Type B pancreatic cell (in vitro differentiated cells): ENCODE measurements around the gene PRELP. TPM values are rescaled to one million over a fixed set of nuclear protein-coding genes. Genes with fewer than 3 reads are reported as not detected.

Experiments
- DNase-seq: peaks from one replicate; pipeline ENCODE4 v3.0.0; 2021; ENCODE audit warnings: mixed read lengths; ENCODE audit not compliant: unreplicated experiment; ENCODE audit errors: extremely low spot score
- H3K27ac Mint-ChIP-seq: 2 replicates; pipeline ENCODE4 v1.8.0; 2021; ENCODE audit warnings: mild to moderate bottlenecking, mixed read lengths
- H3K27me3 Mint-ChIP-seq: 2 replicates; pipeline ENCODE4 v1.8.0; 2021; ENCODE audit warnings: mixed read lengths
- H3K36me3 Mint-ChIP-seq: 2 replicates; pipeline ENCODE4 v1.8.0; 2021; ENCODE audit warnings: mixed read lengths
- H3K4me1 Mint-ChIP-seq: one replicate; pipeline ENCODE4 v1.8.0; 2021; ENCODE audit warnings: mixed read lengths; ENCODE audit not compliant: unreplicated experiment
- H3K4me3 Mint-ChIP-seq: 2 replicates; pipeline ENCODE4 v1.8.0; 2021; ENCODE audit warnings: mild to moderate bottlenecking, mixed read lengths
- H3K9me3 Mint-ChIP-seq: 2 replicates; pipeline ENCODE4 v1.8.0; 2021; ENCODE audit warnings: mixed read lengths
- CTCF ChIP-seq: fragments of 200-600 bp; sonication (generic); conservative IDR thresholded peaks from 2 replicates; pipeline ENCODE4 v1.5.0; 2021; ENCODE audit warnings: antibody characterized with exemption, mild to moderate bottlenecking
- total RNA-seq: library from RNA; stranded (reverse); gene quantifications from 2 replicates; pipeline ENCODE4 v1.2.1, GENCODE V29; 2021; ENCODE audit warnings: low replicate concordance

The PRELP gene
- total RNA-seq, 1 donor from 2014 or later, result 1.1 TPM

- no peak for TF ChIP-seq CTCF
- Mint-ChIP-seq H3K27me3 (no peaks in the 10 kb centered on the region), H3K4me3 (no peak overlapping the region), H3K27ac (peak overlapping the region; percentile 30), H3K36me3 (no peaks in the 10 kb centered on the region), H3K4me1 (peaks cover 11% of the 10 kb centered on the region), H3K9me3 (no peaks in the 10 kb centered on the region)
- no peak for DNase-seq
Observed at GRCh38 chr1:203538726-203539125, 63.1 kb downstream of the PRELP start.

DNA sequence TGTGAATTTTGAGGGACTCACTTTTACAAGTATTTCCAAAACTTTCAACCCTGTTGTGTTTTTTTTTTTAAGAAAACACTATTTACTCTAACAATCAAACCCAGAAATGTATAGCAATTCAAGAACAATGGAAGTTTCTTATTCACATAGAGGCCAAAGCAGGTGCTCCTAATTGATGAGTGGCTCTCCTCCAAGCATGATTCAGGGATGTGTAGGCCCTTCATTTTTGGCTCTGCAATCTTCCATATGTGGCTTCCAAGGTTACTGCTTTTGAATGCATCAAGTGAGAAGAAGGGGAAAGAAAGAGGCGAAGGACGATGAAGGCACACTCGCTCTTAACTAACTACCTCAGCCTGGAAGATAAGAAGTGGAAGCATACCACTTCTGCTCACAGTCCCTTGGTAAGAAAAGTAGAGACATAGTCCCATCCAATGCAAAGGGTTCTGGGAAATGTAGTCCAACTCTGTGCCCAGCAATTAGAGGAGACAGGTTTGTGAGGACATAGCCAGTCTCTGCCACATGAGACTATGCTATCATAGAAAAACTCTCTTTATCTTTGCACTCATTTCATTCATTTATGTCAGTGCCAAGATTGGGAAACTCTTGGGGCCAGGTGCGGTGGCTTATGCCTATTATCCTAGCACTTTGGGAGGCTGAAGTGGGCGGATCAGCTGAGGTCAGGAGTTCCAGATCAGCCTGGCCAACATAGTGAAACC is 64.4 kb downstream of the PRELP start:
- Mint-ChIP-seq H3K9me3 (no peaks in the 10 kb centered on the region), H3K4me3 (no peak overlapping the region), H3K36me3 (no peaks in the 10 kb centered on the region), H3K27ac (no peak overlapping the region), H3K27me3 (no peaks in the 10 kb centered on the region), H3K4me1 (peaks cover 5% of the 10 kb centered on the region)
- TF ChIP-seq CTCF, result no peak
- DNase-seq, result no peak

Other genes starting within 250 kb of the PRELP start
- not detected in 2 replicates for gene CHIT1, start 246.1 kb upstream of the PRELP start, total RNA-seq
- 49.8 and 147 TPM in 2 replicates for gene BTG2, start 170.3 kb upstream of the PRELP start, total RNA-seq
- gene FMOD, start 124.7 kb upstream of the PRELP start, total RNA-seq, result 3.9 and 8.3 TPM in 2 replicates
- not detected in 2 replicates for gene OPTC, start 18.3 kb downstream of the PRELP start, total RNA-seq
- 89.6 and 91.6 TPM in 2 replicates for gene ATP2B4, start 151.0 kb downstream of the PRELP start, total RNA-seq